Measurements from ENCODE around the gene SCO2.

Gene SCO2

DNA sequence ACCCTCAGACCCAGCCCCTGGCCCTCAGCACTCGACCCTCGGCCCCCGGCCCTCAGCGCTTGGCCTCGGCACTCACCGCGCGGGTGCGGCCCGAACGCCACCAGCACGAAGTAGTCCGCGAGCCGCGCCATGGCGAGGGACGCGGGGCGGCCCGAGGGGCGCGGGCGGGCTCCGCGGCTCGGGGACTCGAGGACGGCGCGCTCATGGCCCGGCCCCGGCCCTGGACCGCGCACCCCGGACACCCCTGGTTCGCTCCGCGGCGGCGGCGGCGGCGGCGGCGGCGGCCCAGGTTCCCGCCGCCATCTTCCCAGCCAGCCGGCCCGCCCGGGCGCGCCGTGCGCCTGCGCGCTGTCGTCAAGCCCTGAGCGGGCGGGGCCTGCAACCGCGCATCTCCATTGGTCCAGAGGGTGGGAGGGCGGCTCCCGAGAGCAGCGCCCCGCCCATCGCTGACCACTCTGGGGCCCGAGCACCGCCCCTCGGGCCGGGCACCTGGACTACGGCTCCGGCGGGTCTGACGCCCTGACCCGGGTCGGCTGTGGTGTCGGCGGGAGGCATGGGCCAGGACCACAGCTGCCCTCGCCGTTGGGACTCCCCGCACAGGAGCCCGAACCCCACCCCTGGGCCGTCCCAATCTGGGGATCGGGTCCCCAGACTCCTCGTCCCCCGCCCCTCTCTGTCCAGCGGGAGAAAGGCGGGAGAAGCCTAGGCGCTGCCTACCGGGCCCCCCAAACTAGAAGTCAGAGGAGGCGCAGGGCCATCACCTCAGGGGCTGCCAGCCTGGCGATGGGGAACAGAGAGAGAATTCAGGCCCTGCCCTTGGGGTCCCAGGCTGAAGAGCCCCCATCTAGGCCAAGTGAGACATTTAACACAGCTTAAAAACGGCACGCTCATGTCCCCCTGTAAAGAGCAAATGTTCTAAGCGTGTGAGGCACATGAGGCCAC lies 50.4 kb downstream of the SCO2 start, which contains the start of gene SBF1:
SBF1 (minus strand) TSS at position 326 of the 942 bp plus-strand sequence; CDS start at position 131, 195 bp downstream.
- DNase-seq, result peak; percentile 25

DNA sequence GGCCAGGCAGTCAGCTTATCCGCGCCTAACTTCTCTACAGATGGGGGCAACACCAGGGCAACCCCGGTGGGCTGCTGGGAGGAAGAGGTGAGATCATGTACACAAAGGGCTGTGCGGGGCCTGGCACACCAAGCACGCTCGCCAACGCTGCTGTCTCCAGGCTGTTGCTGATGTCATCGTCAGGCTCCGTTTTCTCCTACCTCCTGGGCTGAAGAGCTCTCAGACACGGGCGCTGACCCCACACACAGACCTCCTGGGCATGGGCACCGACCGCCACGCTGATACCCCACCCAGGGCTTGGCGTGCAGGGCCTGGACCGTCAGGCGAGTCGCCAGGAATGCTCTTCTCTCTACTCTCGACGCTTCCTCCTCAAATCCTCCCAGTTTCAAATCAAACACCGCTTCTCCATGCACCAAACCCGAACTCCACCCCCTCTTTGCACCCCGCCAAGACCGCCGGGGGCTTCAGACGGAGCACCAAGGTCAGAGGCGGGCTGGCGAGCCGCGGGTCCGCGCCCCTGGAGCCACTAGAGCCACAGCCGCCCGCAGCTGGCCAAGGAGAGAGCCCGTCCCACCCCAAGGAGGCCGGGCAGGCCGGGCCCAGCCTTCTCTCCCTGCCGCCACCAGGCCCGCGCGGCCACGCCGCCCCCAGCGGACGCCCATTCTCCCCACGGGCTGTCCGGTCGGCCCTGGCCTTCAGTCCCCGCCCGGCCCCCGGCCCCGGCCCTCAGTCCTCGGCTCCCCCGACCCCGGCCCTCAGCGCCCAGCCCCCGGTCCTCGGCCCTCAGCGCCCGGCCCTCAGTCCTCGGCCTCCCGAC lies 51.3 kb downstream of the SCO2 start:
- DNase-seq, result no peak

Data from NCI-H1092 (cell line).